Stomach smooth muscle (tissue), 2 donors: ENCODE measurements around the gene SLC6A3.
"Not testable (repeated sequence)": the region's sequence is repeated elsewhere in the genome, so short reads cannot be mapped to it uniquely, and the experiment has no call there.

ENCODE experiments used
- H3K27ac ChIP-seq: one replicate; pipeline ENCODE4 v1.7.0; 2013; ENCODE audit warnings: mild to moderate bottlenecking, low read length, inconsistent platforms
- H3K27me3 ChIP-seq, 2 donors: one replicate each; pipeline ENCODE4 v1.7.0; 2013; ENCODE audit warnings: low read length in 2 of 2; ENCODE audit not compliant: insufficient read depth in 2 of 2, control insufficient read depth in 1 of 2
- H3K36me3 ChIP-seq, 2 donors: one replicate each; pipeline ENCODE4 v1.7.0; 2013; ENCODE audit warnings: low read length in 2 of 2; ENCODE audit not compliant: control insufficient read depth in 2 of 2, insufficient read depth in 2 of 2
- H3K4me1 ChIP-seq: one replicate; pipeline ENCODE4 v1.7.0; 2013; ENCODE audit warnings: low read length; ENCODE audit not compliant: control insufficient read depth, insufficient read depth
- H3K4me3 ChIP-seq, 2 donors: one replicate each; pipeline ENCODE4 v1.7.0; 2013; ENCODE audit warnings: low read length in 2 of 2
- H3K9ac ChIP-seq, 2 donors: one replicate each; pipeline ENCODE4 v1.7.0; 2013; ENCODE audit warnings: low read length in 2 of 2, mild to moderate bottlenecking in 1 of 2
- H3K9me3 ChIP-seq, 2 donors: one replicate each; pipeline ENCODE4 v1.7.0; 2013; ENCODE audit warnings: low read length in 2 of 2; ENCODE audit not compliant: control insufficient read depth in 2 of 2
- donor health status: healthy.
- donor health status: Pancreatic carcinoma.

The SLC6A3 gene

GRCh38 chr5:1464511-1464910 is 19.3 kb upstream of the SLC6A3 start:
- Histone ChIP-seq H3K36me3 (peaks cover 33 to 41% of the 10 kb centered on the region in 2 donors), H3K9ac (no peak overlapping the region), H3K4me1 (no peaks in the 10 kb centered on the region), H3K9me3 (no peaks in the 10 kb centered on the region), H3K27ac (no peak overlapping the region), H3K27me3 (no peaks in the 10 kb centered on the region), H3K4me3 (no peak overlapping the region)

DNA sequence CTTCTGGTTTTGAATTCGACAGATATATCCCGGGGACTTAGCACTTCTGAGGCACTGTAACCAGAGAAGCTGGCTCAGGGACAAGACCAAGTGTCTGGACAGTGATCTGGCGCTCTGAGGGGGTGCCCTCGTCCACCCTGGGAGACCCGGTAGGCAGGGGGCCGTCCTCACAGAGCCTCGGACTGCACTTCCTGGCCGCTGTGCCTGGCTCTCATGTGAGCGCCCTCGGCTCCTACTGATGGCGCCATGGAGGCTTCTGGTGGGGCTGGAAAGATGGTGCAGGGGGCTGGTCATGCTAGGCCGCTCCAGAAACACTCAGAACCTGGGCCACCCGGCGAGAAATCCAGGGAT is 18.8 kb upstream of the SLC6A3 start:
- Histone ChIP-seq H3K27me3 (no peaks in the 10 kb centered on the region), H3K36me3 (peaks cover 33 to 41% of the 10 kb centered on the region in 2 donors), H3K4me1 (no peaks in the 10 kb centered on the region), H3K27ac (no peak overlapping the region), H3K9me3 (no peaks in the 10 kb centered on the region), H3K4me3 (no peak overlapping the region), H3K9ac (no peak overlapping the region)

DNA sequence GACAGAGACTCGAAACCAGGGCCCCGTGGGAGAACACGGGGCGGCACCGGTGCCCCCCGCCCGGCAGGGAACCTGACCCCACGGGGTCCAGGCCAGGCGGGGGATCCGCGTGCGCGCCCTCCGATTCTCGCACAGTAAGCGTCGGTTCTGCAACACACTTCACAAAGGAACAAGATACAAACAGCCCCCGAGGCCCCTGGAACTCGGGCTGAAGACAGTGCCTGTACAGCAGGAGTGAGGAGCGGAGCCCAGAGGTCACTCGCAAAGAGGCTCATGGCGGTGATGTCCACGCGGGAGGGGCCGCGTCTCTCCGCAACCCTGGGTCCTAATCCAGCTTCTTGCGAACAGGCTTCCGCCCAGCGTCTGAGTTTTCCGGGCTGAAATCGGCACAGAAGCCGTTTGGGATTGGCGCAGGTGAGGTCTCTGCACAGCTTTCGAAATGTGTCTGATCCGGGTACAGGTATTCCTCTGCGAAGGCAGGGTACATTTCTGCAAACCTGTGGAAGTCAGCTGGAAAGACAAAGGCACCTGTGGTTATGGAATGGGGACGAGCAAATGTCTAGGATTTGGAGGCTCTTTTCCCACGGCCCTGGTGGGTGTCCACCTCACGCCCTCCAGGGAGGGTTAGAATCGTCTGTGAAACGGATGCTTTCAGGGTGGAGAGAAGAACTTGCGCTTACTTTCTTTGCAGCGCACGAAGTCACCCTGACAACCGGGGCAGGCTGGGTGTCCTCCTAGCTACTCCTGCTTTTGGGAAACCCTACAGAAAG is 18.3 kb upstream of the SLC6A3 start:
- Histone ChIP-seq H3K36me3 (peaks cover 33 to 38% of the 10 kb centered on the region in 2 donors), H3K27ac (no peak overlapping the region), H3K4me1 (no peaks in the 10 kb centered on the region), H3K9me3 (no peaks in the 10 kb centered on the region), H3K9ac (no peak overlapping the region), H3K27me3 (no peaks in the 10 kb centered on the region), H3K4me3 (no peak overlapping the region)

GRCh38 chr5:1462358-1462757 is 17.1 kb upstream of the SLC6A3 start:
- Histone ChIP-seq H3K4me3 (no peak overlapping the region), H3K27ac (no peak overlapping the region), H3K4me1 (no peaks in the 10 kb centered on the region), H3K9ac (no peak overlapping the region), H3K36me3 (peaks cover 33 to 38% of the 10 kb centered on the region in 2 donors), H3K27me3 (no peaks in the 10 kb centered on the region), H3K9me3 (no peaks in the 10 kb centered on the region)

DNA sequence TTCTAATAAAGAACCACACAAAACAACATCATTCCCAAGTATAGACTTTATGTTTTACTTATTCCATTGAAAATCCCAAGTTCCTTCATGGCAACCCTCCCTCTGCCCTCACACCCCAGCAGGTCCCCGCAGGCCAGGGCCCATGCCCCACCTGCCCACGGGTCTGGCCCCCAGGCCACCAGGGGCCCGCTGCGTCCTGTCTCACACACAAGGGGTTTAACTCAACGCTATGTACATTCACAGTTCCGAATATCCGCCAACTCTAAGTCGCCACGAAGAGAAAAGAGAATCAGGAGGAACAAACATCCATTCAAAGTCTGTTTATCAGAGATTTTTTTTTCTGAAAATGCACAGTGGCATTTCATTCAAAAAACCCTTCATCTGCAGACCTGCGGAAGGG is 16.2 kb upstream of the SLC6A3 start:
- H3K4me1 ChIP-seq: no peaks in the 10 kb centered on the region
- H3K27me3 ChIP-seq: no peaks in the 10 kb centered on the region
- H3K27ac ChIP-seq: no peak overlapping the region
- H3K9ac ChIP-seq: no peak overlapping the region
- peaks cover 31 to 38% of the 10 kb centered on the region in 2 donors for H3K36me3 ChIP-seq
- no peak overlapping the region for H3K4me3 ChIP-seq
- H3K9me3 ChIP-seq: no peaks in the 10 kb centered on the region

- Histone ChIP-seq H3K27ac (no peak overlapping the region), H3K9ac (no peak overlapping the region), H3K36me3 (peaks cover 22 to 32% of the 10 kb centered on the region in 2 donors), H3K4me3 (no peak overlapping the region), H3K4me1 (no peaks in the 10 kb centered on the region), H3K27me3 (no peaks in the 10 kb centered on the region), H3K9me3 (no peaks in the 10 kb centered on the region)
Measured at GRCh38 chr5:1460054-1460682, 14.9 kb upstream of the SLC6A3 start.

DNA sequence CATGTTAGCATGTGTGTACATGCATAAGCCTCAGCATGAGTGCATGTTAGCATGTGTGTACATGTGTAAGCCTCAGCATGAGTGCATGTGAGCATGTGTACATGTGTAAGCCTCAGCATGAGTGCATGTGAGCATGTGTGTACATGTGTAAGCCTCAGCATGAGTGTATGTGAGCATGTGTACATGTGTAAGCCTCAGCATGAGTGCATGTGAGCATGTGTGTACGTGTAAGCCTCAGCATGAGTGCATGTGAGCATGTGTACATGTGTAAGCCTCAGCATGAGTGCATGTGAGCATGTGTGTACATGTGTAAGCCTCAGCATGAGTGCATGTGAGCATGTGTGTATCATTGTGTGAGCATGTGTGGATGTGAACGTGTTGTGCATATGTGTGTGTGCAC is 14.2 kb upstream of the SLC6A3 start:
- H3K4me3 ChIP-seq, H3K27ac ChIP-seq, H3K9me3 ChIP-seq, H3K27me3 ChIP-seq, H3K4me1 ChIP-seq, H3K9ac ChIP-seq: not testable (repeated sequence)
- H3K36me3 ChIP-seq: peaks cover 19 to 29% of the 10 kb centered on the region in 2 donors

- not testable (repeated sequence) for H3K9me3 ChIP-seq, H3K27ac ChIP-seq, H3K9ac ChIP-seq, H3K27me3 ChIP-seq, H3K4me1 ChIP-seq, H3K4me3 ChIP-seq, H3K36me3 ChIP-seq
Measured at GRCh38 chr5:1456110-1456881, 11.1 kb upstream of the SLC6A3 start.

DNA sequence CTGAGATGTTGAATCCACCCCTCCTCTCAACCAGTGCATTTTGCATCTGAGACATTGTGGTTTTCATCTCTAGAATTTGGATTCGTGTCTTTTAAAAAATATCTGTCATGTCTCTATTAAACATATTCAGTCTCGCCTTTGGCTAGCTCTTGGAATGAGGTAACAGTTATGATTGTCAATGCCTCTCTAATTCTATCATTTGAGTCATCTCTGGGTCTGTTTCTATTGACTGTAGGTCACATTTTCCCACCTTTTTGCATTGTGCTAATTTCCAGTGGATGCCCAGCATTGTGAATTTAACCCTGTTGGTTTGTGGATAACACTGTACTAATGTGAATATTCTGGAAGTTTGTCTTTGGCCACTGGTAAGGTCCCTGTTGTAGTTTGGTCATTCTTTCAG is 8.4 kb upstream of the SLC6A3 start:
- Histone ChIP-seq H3K9ac (no peak overlapping the region), H3K36me3 (no peaks in the 10 kb centered on the region), H3K4me1 (no peaks in the 10 kb centered on the region), H3K27me3 (peaks cover 3% of the 10 kb centered on the region in 2 donors), H3K4me3 (no peak overlapping the region), H3K27ac (no peak overlapping the region), H3K9me3 (peaks cover 0 to 7% of the 10 kb centered on the region in 2 donors)

- Histone ChIP-seq H3K4me1 (peaks cover 10% of the 10 kb centered on the region), H3K4me3 (no peak overlapping the region), H3K9ac (no peak overlapping the region), H3K36me3 (no peaks in the 10 kb centered on the region), H3K9me3 (peaks cover 0 to 7% of the 10 kb centered on the region in 2 donors), H3K27ac (no peak overlapping the region), H3K27me3 (peaks cover 23 to 31% of the 10 kb centered on the region in 2 donors)
Measured at GRCh38 chr5:1449081-1449630, 3.9 kb upstream of the SLC6A3 start.
